Measurements from ENCODE around the gene TDP1. TPM values are rescaled to one million over a fixed set of nuclear protein-coding genes. Genes with fewer than 3 reads are reported as not detected.

TDP1 gene
- total RNA-seq, 2 experiments from 2014 or later, result 51.9 to 59.8 TPM

GRCh38 chr14:90093942-90094595 lies 138.3 kb downstream of the TDP1 start:
- H3K9me3 ChIP-seq (ENCODE audit: control insufficient read depth in 1 of 2, insufficient read depth in 1 of 2, low read length in 2 of 2), result no peaks in the 10 kb centered on the region
- DNase-seq (no peak), ATAC-seq (ENCODE audit: poor library complexity) (no peak)
- Mint-ChIP-seq H3K27ac (no peak overlapping the region), H3K4me3 (no peak overlapping the region), H3K36me3 (ENCODE audit: low read depth) (no peaks in the 10 kb centered on the region), H3K9me3 (no peaks in the 10 kb centered on the region), H3K27me3 (peaks cover 37% of the 10 kb centered on the region), H3K4me1 (ENCODE audit: low read depth) (no peaks in the 10 kb centered on the region)
- ChIA-PET POLR2A (no interaction called here), CTCF (no interaction called here)
- no peaks in the 10 kb centered on the region for H3K4me1 ChIP-seq (ENCODE audit: insufficient read depth, low read length)
- intact Hi-C loops (cut with DNase I, micrococcal nuclease), result no loop called here
- TF ChIP-seq, protein P1, sequence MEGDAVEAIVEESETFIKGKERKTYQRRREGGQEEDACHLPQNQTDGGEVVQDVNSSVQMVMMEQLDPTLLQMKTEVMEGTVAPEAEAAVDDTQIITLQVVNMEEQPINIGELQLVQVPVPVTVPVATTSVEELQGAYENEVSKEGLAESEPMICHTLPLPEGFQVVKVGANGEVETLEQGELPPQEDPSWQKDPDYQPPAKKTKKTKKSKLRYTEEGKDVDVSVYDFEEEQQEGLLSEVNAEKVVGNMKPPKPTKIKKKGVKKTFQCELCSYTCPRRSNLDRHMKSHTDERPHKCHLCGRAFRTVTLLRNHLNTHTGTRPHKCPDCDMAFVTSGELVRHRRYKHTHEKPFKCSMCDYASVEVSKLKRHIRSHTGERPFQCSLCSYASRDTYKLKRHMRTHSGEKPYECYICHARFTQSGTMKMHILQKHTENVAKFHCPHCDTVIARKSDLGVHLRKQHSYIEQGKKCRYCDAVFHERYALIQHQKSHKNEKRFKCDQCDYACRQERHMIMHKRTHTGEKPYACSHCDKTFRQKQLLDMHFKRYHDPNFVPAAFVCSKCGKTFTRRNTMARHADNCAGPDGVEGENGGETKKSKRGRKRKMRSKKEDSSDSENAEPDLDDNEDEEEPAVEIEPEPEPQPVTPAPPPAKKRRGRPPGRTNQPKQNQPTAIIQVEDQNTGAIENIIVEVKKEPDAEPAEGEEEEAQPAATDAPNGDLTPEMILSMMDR (IDR thresholded peaks at IDR 0.05), result no peak
- no peaks in the 10 kb centered on the region for H3K27me3 ChIP-seq (ENCODE audit: control insufficient read depth in 1 of 2, insufficient read depth in 2 of 2, low read length in 2 of 2)
- H3K36me3 ChIP-seq (ENCODE audit: insufficient read depth, low read length), result no peaks in the 10 kb centered on the region
- no peak overlapping the region for H3K27ac ChIP-seq (ENCODE audit: low read depth in 1 of 2, low read length in 2 of 2)
- no peak overlapping the region for H3K4me3 ChIP-seq (ENCODE audit: low read length)

Other genes starting within 250 kb of the TDP1 start
- gene EFCAB11, start 1.2 kb upstream of the TDP1 start, total RNA-seq, result under 1 TPM; 0.36 to 0.47 TPM
- not detected for gene KCNK13, start 106.1 kb downstream of the TDP1 start, total RNA-seq

Data from CD4-positive, alpha-beta T cell (primary cell).